NCI-H187 treated with DMSO at 0.1 percent for 48 hours (cell line): ENCODE results near the gene RRM2.
"Not testable (repeated sequence)": the region's sequence is repeated elsewhere in the genome, so short reads cannot be mapped to it uniquely, and the experiment has no call there.

ENCODE experiments used
- DNase-seq: peaks from one replicate; lab custom pipeline; 2025; lab: John Stamatoyannopoulos, UW

RRM2 gene

GRCh38 chr2:10132596-10132995 is 10.1 kb downstream of the RRM2 start:
- no peak for DNase-seq

GRCh38 chr2:10132996-10133647 is 10.6 kb downstream of the RRM2 start:
- DNase-seq, result no peak

- no peak for DNase-seq
Observed at GRCh38 chr2:10135296-10136089, 13.0 kb downstream of the RRM2 start.

GRCh38 chr2:10136101-10136934 is 13.8 kb downstream of the RRM2 start:
- no peak for DNase-seq

GRCh38 chr2:10137053-10137843 is 14.7 kb downstream of the RRM2 start:
- no peak for DNase-seq

- DNase-seq, result no peak
Observed at GRCh38 chr2:10139536-10139935, 17.0 kb downstream of the RRM2 start.

- DNase-seq, result no peak
Observed at GRCh38 chr2:10140841-10141610, 18.5 kb downstream of the RRM2 start.

GRCh38 chr2:10141736-10142639 is 19.4 kb downstream of the RRM2 start:
- DNase-seq, result no peak

GRCh38 chr2:10142640-10142965 is 20.1 kb downstream of the RRM2 start:
- no peak for DNase-seq

- DNase-seq, result no peak
Observed at GRCh38 chr2:10144771-10145518, 22.4 kb downstream of the RRM2 start.

GRCh38 chr2:10145519-10146357 is 23.2 kb downstream of the RRM2 start:
- DNase-seq, result no peak

- DNase-seq, result no peak
Observed at GRCh38 chr2:10146366-10147005, 23.9 kb downstream of the RRM2 start.

- DNase-seq, result not testable (repeated sequence)
Observed at GRCh38 chr2:10147050-10147660, 24.6 kb downstream of the RRM2 start.

GRCh38 chr2:10148268-10148667 is 25.7 kb downstream of the RRM2 start:
- no peak for DNase-seq

- DNase-seq, result no peak
Observed at GRCh38 chr2:10149635-10150034, 27.1 kb downstream of the RRM2 start.

- DNase-seq, result no peak
Observed at GRCh38 chr2:10150436-10150835, 27.9 kb downstream of the RRM2 start.

- DNase-seq, result no peak
Observed at GRCh38 chr2:10151462-10151861, 28.9 kb downstream of the RRM2 start.

- DNase-seq, result no peak
Observed at GRCh38 chr2:10157293-10157692, 34.8 kb downstream of the RRM2 start.
